OCI-LY7 (cell line): ENCODE results near the gene SLC30A2.

Source experiments
- CTCF ChIP-seq: fragments of 200-600 bp; sonication (generic); conservative IDR thresholded peaks from 2 replicates; pipeline ENCODE4 v1.5.1; 2014; ENCODE audit warnings: mild to moderate bottlenecking, antibody characterized with exemption, low read length, moderate library complexity, mixed read lengths
- EZH2phosphoT487 ChIP-seq: fragments of 200-600 bp; sonication (generic); IDR thresholded peaks from 2 replicates; pipeline ENCODE4 v1.6.1; 2018; ENCODE audit warnings: low read depth, borderline replicate concordance, mild to moderate bottlenecking, mixed run types, antibody characterized with exemption, low read length, moderate library complexity, mixed read lengths

GRCh38 chr1:26044414-26044813 is 1.5 kb downstream of the SLC30A2 start:
- TF ChIP-seq CTCF (no peak), EZH2phosphoT487 (no peak)
